GM12878 (cell line): ENCODE measurements around the gene S100A12. TPM values are rescaled to one million over a fixed set of nuclear protein-coding genes. Genes with fewer than 3 reads are reported as not detected.

Experiments
- ATAC-seq: fragments of 200-7000 bp; cut with Tn5 transposase; 3 replicates; pipeline ENCODE4 v1.9.1; 2020; ENCODE audit warnings: mild to moderate bottlenecking, moderate library complexity
- BruUV-seq: library from RNA; stranded (reverse); fragments of 400-500 nt; replicated peaks from 2 replicates; lab custom pipeline; 2021; lab: Mats Ljungman, UMichigan
- CTCF ChIA-PET: fragments of 300-600 bp; sonication (Branson Sonifier 250); formaldehyde crosslinking; extraction: SDS; loops from one replicate; lab custom pipeline; 2021; ENCODE audit warnings: inconsistent platforms; lab: Yijun Ruan, JAX
- POLR2A ChIA-PET: fragments of 350-600 bp; formaldehyde crosslinking; extraction: SDS; loops from one replicate; lab custom pipeline; 2021; ENCODE audit warnings: inconsistent platforms; lab: Charles Lee
- RAD21 ChIA-PET: fragments of 300-600 bp; sonication (Branson Sonifier 250); formaldehyde crosslinking; loops from one replicate; lab custom pipeline; 2023; ENCODE audit warnings: antibody characterized with exemption; ENCODE audit not compliant: unreplicated experiment; lab: Charles Lee
- SMC1A ChIA-PET: fragments of 300-600 bp; sonication (Branson Sonifier 250); formaldehyde crosslinking; loops from one replicate; lab custom pipeline; 2023; ENCODE audit not compliant: unreplicated experiment, uncharacterized antibody; lab: Charles Lee
- DNase-seq: peaks from one replicate; pipeline ENCODE4 v3.0.0-alpha.2; 2011; ENCODE audit warnings: low read depth, low spot score
- FAIRE-seq: peaks from 3 replicates; lab custom pipeline; 2011; peaks lifted over from hg19 to GRCh38; lab: Jason Lieb, UNC
- H2AFZ ChIP-seq: 2 replicates; pipeline ENCODE4 v1.6.0; 2011; ENCODE audit warnings: low read depth, low read length, control low read depth; ENCODE audit not compliant: control insufficient read depth
- H3K27ac ChIP-seq: 2 replicates; pipeline ENCODE4 v1.5.1; 2011; ENCODE audit warnings: control low read depth; ENCODE audit not compliant: control insufficient read depth, insufficient read depth
- H3K27me3 ChIP-seq, 2 experiments: replicated peaks in 1 of 2; 2 replicates each; pipeline versions ENCODE4 v1.6.0 to v1.6.1; 2011; ENCODE audit warnings: low read length in 1 of 2; ENCODE audit not compliant: control insufficient read depth in 2 of 2, insufficient read depth in 2 of 2
- H3K36me3 ChIP-seq, 2 experiments: 2 replicates each; pipeline ENCODE4 v1.5.1; 2011; ENCODE audit warnings: low read length in 1 of 2; ENCODE audit not compliant: control insufficient read depth in 2 of 2, insufficient read depth in 2 of 2
- H3K4me1 ChIP-seq: 2 replicates; pipeline ENCODE4 v1.6.1; 2011; ENCODE audit warnings: mild to moderate bottlenecking, low read length, moderate library complexity, mixed read lengths; ENCODE audit not compliant: control insufficient read depth, insufficient read depth
- H3K4me2 ChIP-seq: 2 replicates; pipeline ENCODE4 v1.6.0; 2011; ENCODE audit warnings: control low read depth; ENCODE audit not compliant: control insufficient read depth, insufficient read depth
- H3K4me3 ChIP-seq: fragments of 200-600 bp; sonication (generic); 2 replicates; pipeline ENCODE4 v1.5.1; 2016
- H3K79me2 ChIP-seq: 2 replicates; pipeline ENCODE4 v1.6.0; 2011; ENCODE audit warnings: low read length; ENCODE audit not compliant: control insufficient read depth, insufficient read depth
- H3K9ac ChIP-seq: 2 replicates; pipeline ENCODE4 v1.8.0; 2011; ENCODE audit warnings: low read length, control low read depth, mixed read lengths; ENCODE audit not compliant: control insufficient read depth, insufficient read depth
- H3K9me3 ChIP-seq: replicated peaks from 3 replicates; pipeline ENCODE4 v1.5.1; 2011; ENCODE audit warnings: mild to moderate bottlenecking, low read length; ENCODE audit not compliant: control insufficient read depth, insufficient read depth
- H4K20me1 ChIP-seq: 2 replicates; pipeline ENCODE4 v1.6.0; 2011; ENCODE audit not compliant: control insufficient read depth, insufficient read depth
- BRCA1 ChIP-seq: IDR thresholded peaks from 2 replicates; pipeline ENCODE4 v1.6.1; 2011; ENCODE audit warnings: low read depth, low read length, improper control_type of control experiment
- JUND ChIP-seq: IDR thresholded peaks from 2 replicates; pipeline ENCODE4 v1.6.1; 2012; ENCODE audit warnings: low read depth, mild to moderate bottlenecking, low read length, improper control_type of control experiment, moderate library complexity
- MEF2B ChIP-seq: fragments of 450-650 bp; IDR thresholded peaks from 2 replicates; pipeline ENCODE4 v1.6.1; 2018; ENCODE audit warnings: mild to moderate bottlenecking, moderate library complexity; ENCODE audit not compliant: partially characterized antibody, poor library complexity, severe bottlenecking
- MTA3 ChIP-seq: IDR thresholded peaks from 2 replicates; pipeline ENCODE4 v1.6.1; 2012; ENCODE audit warnings: low read length, inconsistent platforms, borderline replicate concordance
- NR2C1 ChIP-seq: fragments of 450-650 bp; IDR thresholded peaks from 2 replicates; pipeline ENCODE4 v1.6.1; 2017; ENCODE audit warnings: antibody characterized with exemption, mild to moderate bottlenecking, moderate library complexity
- PML ChIP-seq: IDR thresholded peaks from 2 replicates; pipeline ENCODE4 v1.6.1; 2012; ENCODE audit warnings: low read length, inconsistent platforms
- RAD21 ChIP-seq: IDR thresholded peaks from 2 replicates; pipeline ENCODE4 v1.6.1; 2011; ENCODE audit warnings: mild to moderate bottlenecking, low read depth, low read length, moderate library complexity; ENCODE audit not compliant: insufficient read depth
- RBBP5 ChIP-seq: fragments of 200-600 bp; sonication (generic); conservative IDR thresholded peaks from 2 replicates; pipeline ENCODE4 v1.6.1; 2016
- RFX5 ChIP-seq: IDR thresholded peaks from 2 replicates; pipeline ENCODE4 v1.6.1; 2011; ENCODE audit warnings: low read depth, low read length, improper control_type of control experiment
- SMC3 ChIP-seq: IDR thresholded peaks from 2 replicates; pipeline ENCODE4 v1.6.1; 2011; ENCODE audit warnings: low read length, improper control_type of control experiment, borderline replicate concordance
- STAT1 ChIP-seq: fragments of 450-650 bp; conservative IDR thresholded peaks from 2 replicates; pipeline ENCODE4 v1.6.1; 2014; ENCODE audit warnings: antibody characterized with exemption, mild to moderate bottlenecking
- TAF1 ChIP-seq: IDR thresholded peaks from 2 replicates; pipeline ENCODE4 v1.6.1; 2011; ENCODE audit warnings: mild to moderate bottlenecking, low read depth, low read length, borderline replicate concordance
- ZSCAN29 ChIP-seq: fragments of 450-650 bp; IDR thresholded peaks from 2 replicates; pipeline ENCODE4 v1.6.1; 2017; ENCODE audit warnings: mild to moderate bottlenecking, moderate library complexity
- WGBS: methylation state at CpG from one replicate; pipeline ENCODE4 v1.1.6; 2016; ENCODE audit warnings: low lambda C conversion rate; ENCODE audit not compliant: insufficient replicate concordance, insufficient coverage; ENCODE audit errors: missing lambda C conversion rate; 5-methylcytosine and 5-hydroxymethylcytosine counted together
- in situ Hi-C: fragments of 300-500 bp; cut with MboI; formaldehyde crosslinking; loops from 9 replicates; pipeline ENCODE4 v1.14.3; 2018; ENCODE audit warnings: mixed read lengths
- intact Hi-C: fragments of 100-400 bp; cut with micrococcal nuclease; formaldehyde crosslinking; loops from one replicate; pipeline ENCODE4 v1.14.2; 2022; ENCODE audit not compliant: unreplicated experiment
- polyA plus RNA-seq, 11 experiments: library from polyadenylated mRNA; depleted of rRNA in 4 of 11; unstranded in 6 of 11; stranded (reverse) in 5 of 11; fragments of >200 nt; fragmentation: Nextera tagmentation in 4 of 11; fragmentation: Illumina TruSeq in 1 of 11; extraction: Ambion mirVana in 4 of 11; extraction: Trizol in 1 of 11; gene quantifications; 1 replicate in 1 of 11; 2 replicates in 10 of 11; pipeline versions ENCODE4 v1.2.1 to v1.2.3, GENCODE V29; 2011 to 2016; ENCODE audit warnings: inconsistent platforms in 2 of 11, missing spikeins in 2 of 11, low read depth in 1 of 11
- total RNA-seq, 4 experiments: library from RNA; depleted of rRNA in 3 of 4; stranded (reverse); fragments of >200 nt in 3 of 4; fragmentation: Illumina TruSeq in 1 of 4; extraction: Trizol in 1 of 4; gene quantifications; 2 replicates each; pipeline versions ENCODE4 v1.2.1 to v1.2.3, GENCODE V29; 2013 to 2021
- TF ChIP-seq, protein P1 (sequence below): IDR thresholded peaks from 2 replicates; pipeline ENCODE4 v1.6.1; 2012; ENCODE audit warnings: low read depth, low read length, improper control_type of control experiment
- TF ChIP-seq, protein P2 (sequence below): IDR thresholded peaks from 2 replicates; pipeline ENCODE4 v1.6.1; 2012; ENCODE audit warnings: low read length, inconsistent platforms
- TF ChIP-seq, protein P3 (sequence below): fragments of 450-650 bp; IDR thresholded peaks from 2 replicates; pipeline ENCODE4 v1.6.1; 2016; ENCODE audit warnings: mild to moderate bottlenecking
- TF ChIP-seq, protein P4 (sequence below): IDR thresholded peaks from 2 replicates; pipeline ENCODE4 v1.6.1; 2011; ENCODE audit warnings: mild to moderate bottlenecking, low read depth, low read length, moderate library complexity; ENCODE audit not compliant: insufficient replicate concordance
- TF ChIP-seq, protein P5 (sequence below): IDR thresholded peaks from 2 replicates; pipeline ENCODE4 v1.6.1; 2011; ENCODE audit warnings: borderline replicate concordance, low read depth, mild to moderate bottlenecking, moderate library complexity, low read length; ENCODE audit not compliant: insufficient read depth, poor library complexity, severe bottlenecking

Gene S100A12
- total and polyA plus RNA-seq, 10 of the 15 experiments (the other 5 are each of a cell fraction or from before 2014, with no cell fraction given): not detected

DNA sequence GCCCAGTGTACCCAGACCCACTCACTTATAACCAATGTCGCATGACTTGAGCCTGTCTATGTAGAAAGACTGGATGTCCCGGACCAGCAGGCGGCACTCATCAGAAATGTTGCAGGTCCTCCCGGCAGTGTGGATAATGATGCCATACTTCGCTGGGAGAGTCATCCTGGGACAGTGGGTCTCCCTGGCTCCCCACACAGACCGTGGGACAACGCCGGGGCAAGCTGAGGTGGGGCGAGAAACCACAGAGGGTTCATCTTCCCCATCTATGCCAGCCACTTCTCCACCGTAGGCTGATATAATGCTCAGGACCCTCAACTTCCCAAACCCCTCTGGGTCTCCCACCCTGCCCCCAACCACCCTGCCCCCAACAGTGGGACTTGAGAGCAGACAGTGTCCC lies 35.1 kb downstream of the S100A12 start:
- WGBS: 60% methylated on average over 10 of the region's 10 CpGs
- Histone ChIP-seq H3K27ac (peak overlapping the region; percentile 7), H3K4me1 (peaks cover 22% of the 10 kb centered on the region), H3K4me3 (no peak overlapping the region), H3K27me3 (no peaks in the 10 kb centered on the region), H3K9ac (no peak overlapping the region), H3K79me2 (peaks cover 17% of the 10 kb centered on the region)
- CTCF ChIA-PET: interaction anchor here (0.9 to 1.0 kb wide), 2 partner anchors 9 to 49 kb away, joined by 3 read pairs; no protein-coding TSS in a partner anchor
- no TSS peak for BruUV-seq
- TF ChIP-seq TAF1: no peak
- TF ChIP-seq BRCA1: no peak
- no peak for TF ChIP-seq SMC3
- TF ChIP-seq, protein P1, sequence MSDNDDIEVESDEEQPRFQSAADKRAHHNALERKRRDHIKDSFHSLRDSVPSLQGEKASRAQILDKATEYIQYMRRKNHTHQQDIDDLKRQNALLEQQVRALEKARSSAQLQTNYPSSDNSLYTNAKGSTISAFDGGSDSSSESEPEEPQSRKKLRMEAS: no peak
- no peak for TF ChIP-seq ZSCAN29
- TF ChIP-seq, protein P2, sequence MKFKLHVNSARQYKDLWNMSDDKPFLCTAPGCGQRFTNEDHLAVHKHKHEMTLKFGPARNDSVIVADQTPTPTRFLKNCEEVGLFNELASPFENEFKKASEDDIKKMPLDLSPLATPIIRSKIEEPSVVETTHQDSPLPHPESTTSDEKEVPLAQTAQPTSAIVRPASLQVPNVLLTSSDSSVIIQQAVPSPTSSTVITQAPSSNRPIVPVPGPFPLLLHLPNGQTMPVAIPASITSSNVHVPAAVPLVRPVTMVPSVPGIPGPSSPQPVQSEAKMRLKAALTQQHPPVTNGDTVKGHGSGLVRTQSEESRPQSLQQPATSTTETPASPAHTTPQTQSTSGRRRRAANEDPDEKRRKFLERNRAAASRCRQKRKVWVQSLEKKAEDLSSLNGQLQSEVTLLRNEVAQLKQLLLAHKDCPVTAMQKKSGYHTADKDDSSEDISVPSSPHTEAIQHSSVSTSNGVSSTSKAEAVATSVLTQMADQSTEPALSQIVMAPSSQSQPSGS: no peak
- TF ChIP-seq, protein P3, sequence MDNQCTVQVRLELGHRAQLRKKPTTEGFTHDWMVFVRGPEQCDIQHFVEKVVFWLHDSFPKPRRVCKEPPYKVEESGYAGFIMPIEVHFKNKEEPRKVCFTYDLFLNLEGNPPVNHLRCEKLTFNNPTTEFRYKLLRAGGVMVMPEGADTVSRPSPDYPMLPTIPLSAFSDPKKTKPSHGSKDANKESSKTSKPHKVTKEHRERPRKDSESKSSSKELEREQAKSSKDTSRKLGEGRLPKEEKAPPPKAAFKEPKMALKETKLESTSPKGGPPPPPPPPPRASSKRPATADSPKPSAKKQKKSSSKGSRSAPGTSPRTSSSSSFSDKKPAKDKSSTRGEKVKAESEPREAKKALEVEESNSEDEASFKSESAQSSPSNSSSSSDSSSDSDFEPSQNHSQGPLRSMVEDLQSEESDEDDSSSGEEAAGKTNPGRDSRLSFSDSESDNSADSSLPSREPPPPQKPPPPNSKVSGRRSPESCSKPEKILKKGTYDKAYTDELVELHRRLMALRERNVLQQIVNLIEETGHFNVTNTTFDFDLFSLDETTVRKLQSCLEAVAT: no peak
- TF ChIP-seq, protein P4, sequence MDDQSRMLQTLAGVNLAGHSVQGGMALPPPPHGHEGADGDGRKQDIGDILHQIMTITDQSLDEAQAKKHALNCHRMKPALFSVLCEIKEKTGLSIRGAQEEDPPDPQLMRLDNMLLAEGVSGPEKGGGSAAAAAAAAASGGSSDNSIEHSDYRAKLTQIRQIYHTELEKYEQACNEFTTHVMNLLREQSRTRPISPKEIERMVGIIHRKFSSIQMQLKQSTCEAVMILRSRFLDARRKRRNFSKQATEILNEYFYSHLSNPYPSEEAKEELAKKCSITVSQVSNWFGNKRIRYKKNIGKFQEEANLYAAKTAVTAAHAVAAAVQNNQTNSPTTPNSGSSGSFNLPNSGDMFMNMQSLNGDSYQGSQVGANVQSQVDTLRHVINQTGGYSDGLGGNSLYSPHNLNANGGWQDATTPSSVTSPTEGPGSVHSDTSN: no peak
- no peak for TF ChIP-seq RFX5
- TF ChIP-seq RBBP5: no peak
- no peak for TF ChIP-seq NR2C1
- TF ChIP-seq JUND: no peak
- TF ChIP-seq MEF2B: no peak
- no peak for TF ChIP-seq MTA3
- TF ChIP-seq, protein P5, sequence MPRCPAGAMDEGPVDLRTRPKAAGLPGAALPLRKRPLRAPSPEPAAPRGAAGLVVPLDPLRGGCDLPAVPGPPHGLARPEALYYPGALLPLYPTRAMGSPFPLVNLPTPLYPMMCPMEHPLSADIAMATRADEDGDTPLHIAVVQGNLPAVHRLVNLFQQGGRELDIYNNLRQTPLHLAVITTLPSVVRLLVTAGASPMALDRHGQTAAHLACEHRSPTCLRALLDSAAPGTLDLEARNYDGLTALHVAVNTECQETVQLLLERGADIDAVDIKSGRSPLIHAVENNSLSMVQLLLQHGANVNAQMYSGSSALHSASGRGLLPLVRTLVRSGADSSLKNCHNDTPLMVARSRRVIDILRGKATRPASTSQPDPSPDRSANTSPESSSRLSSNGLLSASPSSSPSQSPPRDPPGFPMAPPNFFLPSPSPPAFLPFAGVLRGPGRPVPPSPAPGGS: no peak
- no peak for TF ChIP-seq PML
- TF ChIP-seq STAT1: no peak
- no peak for TF ChIP-seq RAD21
- TF ChIP-seq, all 136 proteins: peak for 0
- POLR2A ChIA-PET: no interaction called here
- H3K36me3 ChIP-seq: no peaks in the 10 kb centered on the region
- H3K4me2 ChIP-seq: peak overlapping the region; percentile 26; the same call in 1 of the 2 replicates
- H4K20me1 ChIP-seq: no peaks in the 10 kb centered on the region
- ATAC-seq (no peak), FAIRE-seq (no peak), DNase-seq (no peak)
- SMC1A ChIA-PET: interaction anchor here (4.9 kb wide), 1 partner anchor 13 kb away, joined by 27 read pairs; no protein-coding TSS in a partner anchor
- intact Hi-C loops (loop anchor here (5.0 kb wide), 1 partner anchor 78 kb away; no protein-coding TSS in a partner anchor), in situ Hi-C loops (no loop called here)
- H2AFZ ChIP-seq: no peak overlapping the region
- RAD21 ChIA-PET: no interaction called here
- no peaks in the 10 kb centered on the region for H3K9me3 ChIP-seq
